MV-4-11 (cell line): ENCODE data around the gene SYN1.
A peak's percentile ranks its signal among the peaks of the same experiment; 100 is the strongest.

Source experiments
- DNase-seq: peaks from one replicate; lab custom pipeline; 2025; lab: John Stamatoyannopoulos, UW

The SYN1 gene

GRCh38 chrX:47572773-47573340 is 46.8 kb downstream of the SYN1 start:
- no peak for DNase-seq

GRCh38 chrX:47571896-47572295 is 47.8 kb downstream of the SYN1 start:
- DNase-seq, result no peak

- DNase-seq, result no peak
Measured at GRCh38 chrX:47571215-47571614, 48.4 kb downstream of the SYN1 start.

GRCh38 chrX:47570794-47571193 is 48.9 kb downstream of the SYN1 start:
- DNase-seq, result no peak

GRCh38 chrX:47568656-47569295 is 50.9 kb downstream of the SYN1 start:
- no peak for DNase-seq

- no peak for DNase-seq
Measured at GRCh38 chrX:47566841-47567240, 52.8 kb downstream of the SYN1 start.

- no peak for DNase-seq
Measured at GRCh38 chrX:47564438-47565085, 55.1 kb downstream of the SYN1 start.

GRCh38 chrX:47563801-47564315 is 55.8 kb downstream of the SYN1 start:
- DNase-seq, result no peak

- peak; percentile 40 for DNase-seq
Measured at GRCh38 chrX:47562615-47563243, 56.9 kb downstream of the SYN1 start.

- DNase-seq, result no peak
Measured at GRCh38 chrX:47561659-47562151, 58.0 kb downstream of the SYN1 start.

GRCh38 chrX:47560934-47561658 is 58.6 kb downstream of the SYN1 start, which contains the start of gene ARAF:
TSS of gene ARAF (plus strand) at chrX:47561205. CDS start at chrX:47562968, 1,763 bp downstream.
- DNase-seq, result peak; percentile 97

GRCh38 chrX:47560179-47560933 is 59.3 kb downstream of the SYN1 start:
- DNase-seq, result no peak

GRCh38 chrX:47558436-47558835 is 61.2 kb downstream of the SYN1 start:
- DNase-seq, result no peak

GRCh38 chrX:47556045-47556623 is 63.5 kb downstream of the SYN1 start:
- peak; percentile 93 for DNase-seq

- DNase-seq, result no peak
Measured at GRCh38 chrX:47543496-47543895, 76.2 kb downstream of the SYN1 start.

GRCh38 chrX:47540754-47541538 is 78.7 kb downstream of the SYN1 start:
- peak; percentile 75 for DNase-seq

- DNase-seq, result no peak
Measured at GRCh38 chrX:47539860-47540259, 79.8 kb downstream of the SYN1 start.

- DNase-seq, result peak; percentile 69
Measured at GRCh38 chrX:47530049-47530448, 89.6 kb downstream of the SYN1 start.

- DNase-seq, result no peak
Measured at GRCh38 chrX:47529548-47529947, 90.1 kb downstream of the SYN1 start.

GRCh38 chrX:47523713-47524166 is 95.9 kb downstream of the SYN1 start:
- no peak for DNase-seq
